Diencephalon (tissue), 1 donor: ENCODE results near the gene NXNL1. TPM values are rescaled to one million over a fixed set of nuclear protein-coding genes. Genes with fewer than 3 reads are reported as not detected.

ENCODE experiments used
- total RNA-seq: library from RNA; depleted of rRNA; stranded (reverse); fragments of >200 nt; gene quantifications from one replicate; pipeline ENCODE4 v1.2.3, GENCODE V29; 2014

Gene NXNL1
- total RNA-seq, result not detected

GRCh38 chr19:17460372-17461230 lies at the start of gene NXNL1:
Gene NXNL1, minus strand, starts transcription at chr19:17460926. Its CDS starts 57 bp downstream, at chr19:17460869.

GRCh38 chr19:17470068-17470841 lies 9.5 kb upstream of the NXNL1 start, which contains the start of gene SLC27A1:
Gene SLC27A1, plus strand, starts transcription at chr19:17470524. Its CDS starts 17 bp downstream, at chr19:17470541.

GRCh38 chr19:17448131-17448967 lies 12.4 kb downstream of the NXNL1 start, which contains the start of gene TMEM221:
Gene TMEM221, minus strand, starts transcription at chr19:17448668. Its CDS starts 206 bp downstream, at chr19:17448462.

GRCh38 chr19:17419621-17420474 lies 40.9 kb downstream of the NXNL1 start, which contains the start of gene MVB12A:
Gene MVB12A, plus strand, starts transcription at chr19:17420047. Its CDS starts 89 bp downstream, at chr19:17420136.

Other genes starting within 250 kb of the NXNL1 start
- gene USE1, start 245.6 kb downstream of the NXNL1 start, total RNA-seq, result 19.1 TPM
- 5.1 TPM for gene OCEL1, start 234.7 kb downstream of the NXNL1 start, total RNA-seq
- 13.6 TPM for gene NR2F6, start 215.0 kb downstream of the NXNL1 start, total RNA-seq
- 1.8 TPM for gene USHBP1, start 196.2 kb downstream of the NXNL1 start, total RNA-seq
- gene BABAM1, start 193.5 kb downstream of the NXNL1 start, total RNA-seq, result 65.3 TPM
- gene ANKLE1, start 179.0 kb downstream of the NXNL1 start, total RNA-seq, result 0.92 TPM
- gene ABHD8, start 157.5 kb downstream of the NXNL1 start, total RNA-seq, result 23.8 TPM
- 16.8 TPM for gene MRPL34, start 155.1 kb downstream of the NXNL1 start, total RNA-seq
- 10.8 TPM for gene DDA1, start 151.4 kb downstream of the NXNL1 start, total RNA-seq
- 24.9 TPM for gene ANO8, start 126.1 kb downstream of the NXNL1 start, total RNA-seq
- 15.0 TPM for gene GTPBP3, start 123.4 kb downstream of the NXNL1 start, total RNA-seq
- 1.2 TPM for gene PLVAP, start 83.6 kb downstream of the NXNL1 start, total RNA-seq
- gene CCDC194, start 66.7 kb downstream of the NXNL1 start, total RNA-seq, result not detected
- gene BST2, start 55.3 kb downstream of the NXNL1 start, total RNA-seq, result 3.2 TPM
- 20.8 TPM for gene MVB12A, start 40.9 kb downstream of the NXNL1 start, total RNA-seq
- 1.8 TPM for gene TMEM221, start 12.3 kb downstream of the NXNL1 start, total RNA-seq
- 13.6 TPM for gene SLC27A1, start 9.6 kb upstream of the NXNL1 start, total RNA-seq
- gene PGLS, start 50.7 kb upstream of the NXNL1 start, total RNA-seq, result 33.7 TPM
- 22.8 TPM for gene COLGALT1, start 94.7 kb upstream of the NXNL1 start, total RNA-seq
- 69.7 TPM for gene UNC13A, start 227.4 kb upstream of the NXNL1 start, total RNA-seq